Trophoblast cell (in vitro differentiated cells and primary cell): ENCODE data around the gene CLCN5.

Experiments
- DNase-seq, 2 donors: peaks; one replicate each; pipeline ENCODE4 v3.0.0-alpha.2; 2016
- H2AFZ ChIP-seq: 2 replicates; pipeline ENCODE4 v1.6.1; 2013; ENCODE audit warnings: low read length, moderate library complexity, mild to moderate bottlenecking; ENCODE audit not compliant: insufficient read depth, poor library complexity
- H2AK5ac ChIP-seq: 2 replicates; pipeline ENCODE4 v1.6.1; 2013; ENCODE audit warnings: mild to moderate bottlenecking, low read length
- H2BK120ac ChIP-seq: 2 replicates; pipeline ENCODE4 v1.6.1; 2013; ENCODE audit warnings: low read length, mild to moderate bottlenecking, moderate library complexity; ENCODE audit not compliant: insufficient read depth, poor library complexity
- H2BK12ac ChIP-seq: 2 replicates; pipeline ENCODE4 v1.6.1; 2013; ENCODE audit warnings: mild to moderate bottlenecking, low read length, moderate library complexity
- H2BK5ac ChIP-seq: 2 replicates; pipeline ENCODE4 v1.6.1; 2013; ENCODE audit warnings: low read length, low read depth, moderate library complexity, mild to moderate bottlenecking; ENCODE audit not compliant: poor library complexity
- H3K14ac ChIP-seq: 2 replicates; pipeline ENCODE4 v1.6.1; 2013; ENCODE audit warnings: mild to moderate bottlenecking, low read length
- H3K18ac ChIP-seq: 2 replicates; pipeline ENCODE4 v1.6.1; 2013; ENCODE audit warnings: mild to moderate bottlenecking, low read length
- H3K23ac ChIP-seq: 2 replicates; pipeline ENCODE4 v1.6.1; 2013; ENCODE audit warnings: low read length
- H3K27ac ChIP-seq: 2 replicates; pipeline ENCODE4 v1.5.1; 2013; ENCODE audit warnings: low read depth, mild to moderate bottlenecking, inconsistent platforms, low read length, moderate library complexity
- H3K27me3 ChIP-seq: 2 replicates; pipeline ENCODE4 v1.6.1; 2013; ENCODE audit warnings: inconsistent platforms, mild to moderate bottlenecking, low read length, moderate library complexity; ENCODE audit not compliant: insufficient read depth
- H3K36me3 ChIP-seq, 2 experiments: 1 replicate in 1 of 2; 2 replicates in 1 of 2; pipeline ENCODE4 v1.6.1; 2013; ENCODE audit warnings: low read length in 2 of 2, mild to moderate bottlenecking in 2 of 2, moderate library complexity in 1 of 2; ENCODE audit not compliant: insufficient read depth in 2 of 2, control insufficient read depth in 1 of 2
- H3K4ac ChIP-seq: 2 replicates; pipeline ENCODE4 v1.6.1; 2013; ENCODE audit warnings: low read depth, mild to moderate bottlenecking, low read length, moderate library complexity
- H3K4me1 ChIP-seq, 2 experiments: 1 replicate in 1 of 2; 2 replicates in 1 of 2; pipeline ENCODE4 v1.6.1; 2013; ENCODE audit warnings: low read length in 2 of 2, mild to moderate bottlenecking in 2 of 2, moderate library complexity in 1 of 2; ENCODE audit not compliant: insufficient read depth in 2 of 2, control insufficient read depth in 1 of 2
- H3K4me2 ChIP-seq: 2 replicates; pipeline ENCODE4 v1.6.1; 2013; ENCODE audit warnings: inconsistent platforms, mild to moderate bottlenecking, low read length, moderate library complexity
- H3K4me3 ChIP-seq: 2 replicates; pipeline ENCODE4 v1.5.1; 2013; ENCODE audit warnings: mild to moderate bottlenecking, low read depth, low read length, inconsistent platforms
- H3K79me1 ChIP-seq: one replicate; pipeline ENCODE4 v1.6.1; 2013; ENCODE audit warnings: low read length
- H3K79me2 ChIP-seq: 2 replicates; pipeline ENCODE4 v1.6.1; 2013; ENCODE audit warnings: low read length, mild to moderate bottlenecking; ENCODE audit not compliant: control insufficient read depth, insufficient read depth, poor library complexity
- H3K9ac ChIP-seq: 2 replicates; pipeline ENCODE4 v1.6.1; 2013; ENCODE audit warnings: mild to moderate bottlenecking, low read length
- H3K9me3 ChIP-seq: 2 replicates; pipeline ENCODE4 v1.6.1; 2013; ENCODE audit warnings: low read depth, mild to moderate bottlenecking, control low read depth, inconsistent platforms, low read length; ENCODE audit not compliant: insufficient read depth
- H4K12ac ChIP-seq: 2 replicates; pipeline ENCODE4 v1.6.1; 2013; ENCODE audit warnings: low read depth, mild to moderate bottlenecking, low read length, moderate library complexity
- H4K8ac ChIP-seq: 2 replicates; pipeline ENCODE4 v1.6.1; 2013; ENCODE audit warnings: low read depth, mild to moderate bottlenecking, low read length, moderate library complexity
- H4K91ac ChIP-seq: one replicate; pipeline ENCODE4 v1.6.1; 2013; ENCODE audit warnings: low read depth, mild to moderate bottlenecking, low read length, moderate library complexity
- WGBS: extraction: QIAGEN DNeasy Blood & Tissue Kit; methylation state at CpG from one replicate; pipeline ENCODE4 v1.1.7; 2013; ENCODE audit warnings: missing lambda C conversion rate; ENCODE audit not compliant: insufficient read length, insufficient coverage; ENCODE audit errors: extremely low coverage; 5-methylcytosine and 5-hydroxymethylcytosine counted together

The CLCN5 gene

GRCh38 chrX:50068893-50069292 is 146.5 kb downstream of the CLCN5 start:
- Histone ChIP-seq H3K27me3 (no peaks in the 10 kb centered on the region), H3K14ac (no peak overlapping the region), H2AFZ (no peak overlapping the region), H2BK5ac (no peak overlapping the region), H2AK5ac (no peak overlapping the region), H3K9me3 (no peaks in the 10 kb centered on the region), H2BK120ac (no peak overlapping the region), H3K23ac (no peak overlapping the region), H3K4me3 (no peak overlapping the region), H3K18ac (no peak overlapping the region), H3K4me1 (peaks cover 0 to 2% of the 10 kb centered on the region in 2 experiments), H3K9ac (no peak overlapping the region), H4K12ac (no peak overlapping the region), H2BK12ac (no peak overlapping the region), H3K79me2 (no peaks in the 10 kb centered on the region), H3K79me1 (peaks cover 2% of the 10 kb centered on the region), H3K36me3 (no peaks in the 10 kb centered on the region), H3K27ac (no peak overlapping the region), H3K4ac (no peak overlapping the region), H3K4me2 (no peak overlapping the region), H4K91ac (no peak overlapping the region), H4K8ac (no peak overlapping the region)
- WGBS, result no CpG with 5 or more reads among the region's 2 CpGs
- DNase-seq, result no peak

- Histone ChIP-seq H3K4me1 (peaks cover 0 to 2% of the 10 kb centered on the region in 2 experiments), H2AK5ac (no peak overlapping the region), H2AFZ (no peak overlapping the region), H4K8ac (no peak overlapping the region), H3K18ac (no peak overlapping the region), H2BK12ac (no peak overlapping the region), H2BK5ac (no peak overlapping the region), H3K27me3 (no peaks in the 10 kb centered on the region), H3K4ac (no peak overlapping the region), H3K23ac (no peak overlapping the region), H4K12ac (no peak overlapping the region), H3K79me2 (no peaks in the 10 kb centered on the region), H3K14ac (no peak overlapping the region), H3K9ac (no peak overlapping the region), H3K4me3 (no peak overlapping the region), H2BK120ac (no peak overlapping the region), H3K36me3 (peaks cover 2% of the 10 kb centered on the region in 2 experiments), H4K91ac (no peak overlapping the region), H3K79me1 (peaks cover 2% of the 10 kb centered on the region), H3K4me2 (no peak overlapping the region), H3K27ac (no peak overlapping the region), H3K9me3 (no peaks in the 10 kb centered on the region)
- WGBS, result no CpG with 5 or more reads among the region's 1 CpG
- DNase-seq, result no peak
Observed at GRCh38 chrX:50071494-50071893, 149.1 kb downstream of the CLCN5 start.

- Histone ChIP-seq H3K23ac (no peak overlapping the region), H3K9ac (no peak overlapping the region), H3K79me1 (peaks cover 2% of the 10 kb centered on the region), H3K4me2 (no peak overlapping the region), H2BK120ac (no peak overlapping the region), H4K8ac (no peak overlapping the region), H2BK12ac (no peak overlapping the region), H3K4ac (no peak overlapping the region), H3K79me2 (no peaks in the 10 kb centered on the region), H2BK5ac (no peak overlapping the region), H4K12ac (no peak overlapping the region), H3K4me1 (peaks cover 0 to 2% of the 10 kb centered on the region in 2 experiments), H3K18ac (no peak overlapping the region), H3K36me3 (peaks cover 3% of the 10 kb centered on the region in 2 experiments), H3K9me3 (no peaks in the 10 kb centered on the region), H2AFZ (no peak overlapping the region), H4K91ac (no peak overlapping the region), H3K27ac (no peak overlapping the region), H3K4me3 (no peak overlapping the region), H3K14ac (no peak overlapping the region), H2AK5ac (no peak overlapping the region), H3K27me3 (no peaks in the 10 kb centered on the region)
- no peak for DNase-seq
- no CpG with 5 or more reads among the region's 1 CpG for WGBS
Observed at GRCh38 chrX:50072110-50072509, 149.7 kb downstream of the CLCN5 start.

GRCh38 chrX:50073601-50074000 is 151.2 kb downstream of the CLCN5 start:
- Histone ChIP-seq H3K4me2 (no peak overlapping the region), H3K36me3 (peaks cover 3 to 5% of the 10 kb centered on the region in 2 experiments), H3K18ac (no peak overlapping the region), H3K9me3 (no peaks in the 10 kb centered on the region), H3K27me3 (no peaks in the 10 kb centered on the region), H2BK5ac (no peak overlapping the region), H3K4me3 (no peak overlapping the region), H3K4ac (no peak overlapping the region), H3K79me2 (no peaks in the 10 kb centered on the region), H2BK12ac (no peak overlapping the region), H2BK120ac (no peak overlapping the region), H3K4me1 (peaks cover 0 to under 1% of the 10 kb centered on the region in 2 experiments), H2AK5ac (no peak overlapping the region), H3K23ac (no peak overlapping the region), H3K14ac (no peak overlapping the region), H4K12ac (no peak overlapping the region), H3K9ac (no peak overlapping the region), H2AFZ (no peak overlapping the region), H3K79me1 (no peaks in the 10 kb centered on the region), H4K91ac (no peak overlapping the region), H4K8ac (no peak overlapping the region), H3K27ac (no peak overlapping the region)
- DNase-seq, result no peak
- WGBS, result no CpG with 5 or more reads among the region's 2 CpGs
